OCI-LY3 (cell line): ENCODE results near the gene MALAT1.

Source experiments
- H2AFZ ChIP-seq: fragments of 200-600, 300-600 bp; shearing (Covaris generic); 2 replicates; pipeline ENCODE4 v1.6.0; 2014; ENCODE audit warnings: antibody characterized with exemption, low read depth, low read length
- H3K27ac ChIP-seq: fragments of 200-600, 300-600 bp; sonication (generic); 2 replicates; pipeline ENCODE4 v1.5.1; 2014; ENCODE audit warnings: mild to moderate bottlenecking, low read length, moderate library complexity, mixed read lengths
- H3K27me3 ChIP-seq: fragments of 200-600, 300-600 bp; sonication (generic); 2 replicates; pipeline ENCODE4 v1.6.1; 2014; ENCODE audit warnings: low read depth, low read length, mixed read lengths
- H3K36me3 ChIP-seq: fragments of 200-600, 300-600 bp; sonication (generic); replicated peaks from 2 replicates; pipeline ENCODE3; 2014; ENCODE audit warnings: low read depth, low read length, mixed read lengths
- H3K4me1 ChIP-seq: fragments of 300-600, 200-600 bp; sonication (generic); 2 replicates; pipeline ENCODE4 v1.6.1; 2014; ENCODE audit warnings: low read length, mixed read lengths
- H3K4me2 ChIP-seq: fragments of 200-600, 300-600 bp; sonication (generic); 2 replicates; pipeline ENCODE4 v1.6.1; 2014; ENCODE audit warnings: low read length, mixed read lengths
- H3K4me3 ChIP-seq: fragments of 300-600, 200-600 bp; sonication (generic); 2 replicates; pipeline ENCODE4 v1.5.1; 2014; ENCODE audit warnings: antibody characterized with exemption, mild to moderate bottlenecking, low read length, moderate library complexity
- H3K79me2 ChIP-seq: fragments of 300-600, 200-600 bp; shearing (Covaris generic); 2 replicates; pipeline ENCODE4 v1.6.1; 2014; ENCODE audit warnings: mild to moderate bottlenecking, low read length, mixed read lengths
- H3K9ac ChIP-seq: fragments of 300-600, 200-600 bp; shearing (Covaris generic); 2 replicates; pipeline ENCODE4 v1.6.0; 2014; ENCODE audit warnings: mild to moderate bottlenecking, low read length, moderate library complexity
- H3K9me3 ChIP-seq: fragments of 200-600, 300-600 bp; shearing (Covaris generic); 2 replicates; pipeline ENCODE4 v1.6.1; 2014; ENCODE audit warnings: low read length, mixed read lengths; ENCODE audit not compliant: insufficient read depth
- H4K20me1 ChIP-seq: fragments of 200-600, 300-600 bp; sonication (generic); 2 replicates; pipeline ENCODE4 v1.6.1; 2016; ENCODE audit warnings: low read length, mixed read lengths; ENCODE audit not compliant: insufficient read depth
- EZH2phosphoT487 ChIP-seq: fragments of 200-600 bp; shearing (Covaris generic); IDR thresholded peaks from 2 replicates; pipeline ENCODE4 v1.6.1; 2018; ENCODE audit warnings: antibody characterized with exemption, mixed run types, low read depth
- TF ChIP-seq, protein P1 (sequence below): fragments of 200-600, 300-600 bp; sonication (generic); IDR thresholded peaks from 2 replicates; pipeline ENCODE4 v1.5.1; 2014; ENCODE audit warnings: antibody characterized with exemption, low read length, low read depth

Gene MALAT1

DNA sequence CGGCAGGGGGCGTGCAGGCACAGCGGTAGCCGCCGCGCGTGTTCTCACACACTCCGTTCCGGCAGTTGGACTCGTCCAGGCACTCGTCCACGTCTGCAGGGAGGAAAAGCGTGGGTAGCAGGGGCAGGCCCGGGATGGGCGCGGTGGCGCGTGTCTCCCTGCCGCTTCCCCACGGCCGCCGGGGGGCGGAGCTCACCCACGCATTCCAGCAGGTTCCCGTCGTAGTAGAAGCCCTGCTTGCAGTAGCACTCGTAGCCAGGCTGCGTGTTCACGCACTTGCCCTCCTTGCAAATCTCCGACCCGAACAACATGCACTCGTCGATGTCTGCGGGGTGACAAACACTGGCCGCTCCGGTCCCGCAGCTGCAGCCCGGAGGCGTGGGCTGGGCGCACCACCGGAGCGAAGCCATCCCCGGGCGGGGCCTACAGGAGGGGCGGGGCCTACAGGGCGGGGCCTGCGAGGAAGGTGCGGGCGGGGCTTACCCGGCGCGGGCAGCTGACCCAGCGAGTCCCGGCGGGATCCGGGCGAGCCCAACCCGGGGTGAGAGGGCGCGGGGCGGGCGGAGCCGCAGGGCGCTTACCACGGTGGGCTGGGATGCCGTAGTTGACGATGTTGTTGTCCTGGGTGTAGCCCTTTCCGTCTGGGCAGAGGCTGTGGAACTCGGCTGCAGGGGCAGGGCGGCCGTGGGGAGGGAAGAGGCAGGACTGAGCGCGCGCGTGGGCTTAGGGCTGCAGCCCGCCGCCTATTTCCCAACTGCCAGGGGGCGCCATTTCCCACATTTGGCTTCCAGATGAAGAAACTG, 41.6 kb downstream of the MALAT1 start:
- no peaks in the 10 kb centered on the region for H4K20me1 ChIP-seq
- H2AFZ ChIP-seq: no peak overlapping the region; the same call in 1 of the 2 replicates
- H3K4me2 ChIP-seq: peak overlapping the region; percentile 91
- H3K36me3 ChIP-seq: peaks cover 24% of the 10 kb centered on the region
- peak overlapping the region; percentile 60 for H3K9ac ChIP-seq
- no peaks in the 10 kb centered on the region for H3K9me3 ChIP-seq
- peak overlapping the region; percentile 84 for H3K4me3 ChIP-seq
- TF ChIP-seq, protein P1, sequence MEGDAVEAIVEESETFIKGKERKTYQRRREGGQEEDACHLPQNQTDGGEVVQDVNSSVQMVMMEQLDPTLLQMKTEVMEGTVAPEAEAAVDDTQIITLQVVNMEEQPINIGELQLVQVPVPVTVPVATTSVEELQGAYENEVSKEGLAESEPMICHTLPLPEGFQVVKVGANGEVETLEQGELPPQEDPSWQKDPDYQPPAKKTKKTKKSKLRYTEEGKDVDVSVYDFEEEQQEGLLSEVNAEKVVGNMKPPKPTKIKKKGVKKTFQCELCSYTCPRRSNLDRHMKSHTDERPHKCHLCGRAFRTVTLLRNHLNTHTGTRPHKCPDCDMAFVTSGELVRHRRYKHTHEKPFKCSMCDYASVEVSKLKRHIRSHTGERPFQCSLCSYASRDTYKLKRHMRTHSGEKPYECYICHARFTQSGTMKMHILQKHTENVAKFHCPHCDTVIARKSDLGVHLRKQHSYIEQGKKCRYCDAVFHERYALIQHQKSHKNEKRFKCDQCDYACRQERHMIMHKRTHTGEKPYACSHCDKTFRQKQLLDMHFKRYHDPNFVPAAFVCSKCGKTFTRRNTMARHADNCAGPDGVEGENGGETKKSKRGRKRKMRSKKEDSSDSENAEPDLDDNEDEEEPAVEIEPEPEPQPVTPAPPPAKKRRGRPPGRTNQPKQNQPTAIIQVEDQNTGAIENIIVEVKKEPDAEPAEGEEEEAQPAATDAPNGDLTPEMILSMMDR: peak; percentile 94
- TF ChIP-seq EZH2phosphoT487: no peak
- no peaks in the 10 kb centered on the region for H3K79me2 ChIP-seq
- peaks cover 6% of the 10 kb centered on the region; the same call in 1 of the 2 replicates for H3K27me3 ChIP-seq
- peaks cover 9% of the 10 kb centered on the region for H3K4me1 ChIP-seq
- no peak overlapping the region for H3K27ac ChIP-seq

DNA sequence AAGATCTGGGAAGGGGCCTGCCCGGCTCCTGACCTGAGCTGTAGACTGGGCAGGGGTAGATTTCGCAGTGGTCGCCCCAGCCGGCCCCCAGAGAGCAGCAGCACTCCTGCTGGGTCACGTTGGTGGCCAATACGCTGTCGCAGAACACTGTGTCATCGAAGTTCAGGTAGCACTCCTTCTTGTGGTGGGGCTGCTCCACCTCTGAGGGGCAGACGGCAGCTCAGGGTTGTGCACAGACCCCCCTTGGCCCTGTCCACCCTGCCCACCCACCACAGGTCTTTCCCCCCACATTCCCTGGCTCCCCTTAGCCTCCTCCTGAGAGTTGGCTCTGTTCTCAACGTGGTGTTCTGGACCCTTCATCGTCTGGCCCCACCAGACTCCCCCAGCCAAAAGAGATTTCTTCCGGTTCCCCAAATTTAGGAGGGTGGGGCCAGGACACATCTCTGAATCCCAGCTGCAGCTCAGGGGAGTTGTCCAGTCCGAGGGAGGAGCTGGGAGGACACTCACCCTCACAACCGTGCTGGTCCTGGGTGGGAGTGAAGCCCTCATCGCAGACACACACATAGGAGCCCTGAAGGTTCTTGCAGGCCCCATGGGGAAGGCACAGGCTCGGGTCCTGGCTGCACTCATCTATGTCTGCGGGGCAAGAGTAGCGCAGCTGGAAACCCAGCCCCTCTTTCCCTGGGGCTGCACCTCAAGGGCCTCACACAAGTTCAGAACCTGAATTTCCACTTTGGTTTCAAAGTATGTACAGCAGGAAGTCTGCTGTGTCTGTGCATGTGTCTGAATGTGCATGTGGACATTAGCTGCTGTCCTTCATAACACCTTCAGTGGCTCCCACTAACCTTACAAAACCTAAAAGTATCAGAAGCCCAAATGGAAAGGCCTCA, 42.5 kb downstream of the MALAT1 start:
- peak overlapping the region; percentile 60; the same call in 1 of the 2 replicates for H3K9ac ChIP-seq
- no peak overlapping the region for H2AFZ ChIP-seq
- TF ChIP-seq EZH2phosphoT487: no peak
- TF ChIP-seq, protein P1: no peak
- H3K27ac ChIP-seq: no peak overlapping the region
- no peaks in the 10 kb centered on the region for H3K79me2 ChIP-seq
- no peaks in the 10 kb centered on the region for H3K9me3 ChIP-seq
- H4K20me1 ChIP-seq: no peaks in the 10 kb centered on the region
- H3K4me2 ChIP-seq: peak overlapping the region; percentile 91
- H3K27me3 ChIP-seq: peaks cover 12% of the 10 kb centered on the region
- peaks cover 19% of the 10 kb centered on the region for H3K36me3 ChIP-seq
- H3K4me3 ChIP-seq: peak overlapping the region; percentile 84
- H3K4me1 ChIP-seq: peaks cover 15% of the 10 kb centered on the region

DNA sequence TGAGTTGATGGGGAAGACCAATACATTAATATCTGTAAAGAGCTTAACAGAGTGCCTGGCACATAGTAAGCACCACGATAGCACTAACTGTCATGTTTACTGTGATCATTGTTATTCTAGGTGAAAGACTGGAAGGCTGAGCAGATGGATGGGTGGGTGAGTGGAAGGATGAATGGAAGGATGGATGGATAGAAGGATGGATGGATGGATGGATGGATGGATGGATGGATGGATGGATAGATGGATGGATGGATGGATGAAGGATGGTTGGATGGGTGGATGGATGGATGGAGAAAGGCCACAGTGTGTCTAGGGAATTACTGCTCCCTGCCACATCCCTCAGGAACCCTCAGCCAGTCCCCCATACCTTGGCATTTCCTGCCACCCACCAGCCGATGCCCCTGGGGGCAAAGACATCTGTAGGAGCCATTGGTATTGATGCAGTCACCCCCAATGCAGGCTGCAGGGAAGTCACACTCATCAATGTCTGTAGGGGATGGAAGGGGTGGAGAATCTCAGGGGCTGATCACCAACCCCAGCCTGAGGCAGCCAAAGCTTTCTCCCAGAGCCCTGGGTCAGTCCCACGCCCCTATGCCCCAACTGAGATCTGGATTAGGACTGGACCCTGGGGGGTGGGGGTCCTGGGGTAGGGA, 44.0 kb downstream of the MALAT1 start:
- H3K4me3 ChIP-seq: no peak overlapping the region
- H3K4me2 ChIP-seq: no peak overlapping the region
- no peak overlapping the region for H2AFZ ChIP-seq
- H3K27me3 ChIP-seq: peaks cover 12% of the 10 kb centered on the region
- H3K36me3 ChIP-seq: peaks cover 12% of the 10 kb centered on the region
- H3K4me1 ChIP-seq: peaks cover 18% of the 10 kb centered on the region
- no peak for TF ChIP-seq EZH2phosphoT487
- TF ChIP-seq, protein P1: no peak
- H3K79me2 ChIP-seq: no peaks in the 10 kb centered on the region
- H3K9me3 ChIP-seq: no peaks in the 10 kb centered on the region
- no peak overlapping the region for H3K27ac ChIP-seq
- H4K20me1 ChIP-seq: no peaks in the 10 kb centered on the region
- H3K9ac ChIP-seq: no peak overlapping the region
